NOMO-1 treated with dmso at 0.1 percent for 144 hours (cell line): ENCODE results near the gene PRMT3.
"Not testable (repeated sequence)": the region's sequence is repeated elsewhere in the genome, so short reads cannot be mapped to it uniquely, and the experiment has no call there.

Experiments
- DNase-seq: peaks from one replicate; lab custom pipeline; 2025; ENCODE audit not compliant: unreplicated experiment; lab: John Stamatoyannopoulos, UW

Gene PRMT3

DNA sequence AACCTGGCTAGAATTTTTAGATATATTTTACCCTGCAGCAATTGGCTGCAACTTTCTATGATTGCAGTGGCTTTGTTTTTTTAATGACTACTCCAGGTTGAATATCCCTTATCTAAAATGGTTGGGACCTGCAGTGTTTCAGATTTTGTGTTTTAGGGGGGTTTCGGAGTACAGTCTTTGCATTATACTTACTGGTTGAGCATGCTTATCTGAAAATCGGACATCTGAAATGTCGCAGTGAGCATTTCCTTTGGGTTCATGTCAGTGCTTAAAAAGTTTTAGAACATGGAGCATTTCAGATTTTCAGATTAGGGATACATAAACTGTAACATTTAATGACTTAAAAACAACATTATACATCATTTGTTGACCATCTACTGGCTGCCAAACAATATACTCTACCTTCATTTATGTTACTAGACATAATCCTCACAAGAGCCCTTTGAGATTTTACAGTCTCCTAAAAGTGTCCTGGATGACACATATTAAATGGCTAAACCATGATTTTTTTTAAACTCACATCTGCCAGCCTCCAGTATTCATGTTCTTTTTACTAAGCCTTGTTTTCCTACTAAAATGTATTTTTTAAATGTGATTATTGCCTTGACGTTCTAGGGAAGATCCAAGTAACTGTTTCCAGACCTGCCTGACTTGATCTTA, 66.3 kb downstream of the PRMT3 start:
- no peak for DNase-seq

DNA sequence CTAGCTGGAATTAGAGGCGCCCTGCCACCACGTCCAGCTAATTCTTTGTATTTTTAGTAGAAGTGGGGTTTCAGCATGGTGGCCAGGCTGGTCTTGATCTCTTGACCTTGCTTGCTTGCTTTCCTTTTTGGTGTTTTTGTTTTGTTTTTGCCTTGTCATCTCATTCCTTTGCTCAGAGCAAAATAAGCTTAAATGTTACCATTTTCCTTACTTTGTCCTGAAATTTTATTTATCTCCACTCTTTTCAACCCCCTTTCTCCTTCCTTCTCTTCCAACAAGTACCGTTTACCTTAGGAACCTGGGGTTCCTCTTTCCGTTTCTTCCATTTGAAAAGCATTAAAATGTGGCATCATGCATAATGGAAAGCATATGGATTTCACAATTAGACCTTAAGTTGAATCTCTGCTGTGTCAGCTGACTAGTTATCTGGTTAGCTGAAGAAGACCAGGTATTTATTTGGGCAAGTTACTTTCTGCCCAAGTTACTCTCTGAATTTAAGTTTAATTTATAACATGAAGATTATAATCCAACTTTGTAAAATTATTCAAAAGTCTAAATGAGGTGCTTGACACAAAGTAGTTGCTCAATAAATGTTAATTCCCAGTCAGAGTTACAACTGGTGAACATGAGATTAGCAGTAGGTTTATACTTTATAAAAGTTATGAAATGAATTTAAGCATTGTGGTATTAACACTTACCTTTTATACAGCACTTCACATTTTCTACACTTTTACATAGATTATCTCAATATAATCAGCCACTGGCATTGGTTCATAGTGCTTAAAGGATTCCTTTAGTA, 69.7 kb downstream of the PRMT3 start:
- no peak for DNase-seq

DNA sequence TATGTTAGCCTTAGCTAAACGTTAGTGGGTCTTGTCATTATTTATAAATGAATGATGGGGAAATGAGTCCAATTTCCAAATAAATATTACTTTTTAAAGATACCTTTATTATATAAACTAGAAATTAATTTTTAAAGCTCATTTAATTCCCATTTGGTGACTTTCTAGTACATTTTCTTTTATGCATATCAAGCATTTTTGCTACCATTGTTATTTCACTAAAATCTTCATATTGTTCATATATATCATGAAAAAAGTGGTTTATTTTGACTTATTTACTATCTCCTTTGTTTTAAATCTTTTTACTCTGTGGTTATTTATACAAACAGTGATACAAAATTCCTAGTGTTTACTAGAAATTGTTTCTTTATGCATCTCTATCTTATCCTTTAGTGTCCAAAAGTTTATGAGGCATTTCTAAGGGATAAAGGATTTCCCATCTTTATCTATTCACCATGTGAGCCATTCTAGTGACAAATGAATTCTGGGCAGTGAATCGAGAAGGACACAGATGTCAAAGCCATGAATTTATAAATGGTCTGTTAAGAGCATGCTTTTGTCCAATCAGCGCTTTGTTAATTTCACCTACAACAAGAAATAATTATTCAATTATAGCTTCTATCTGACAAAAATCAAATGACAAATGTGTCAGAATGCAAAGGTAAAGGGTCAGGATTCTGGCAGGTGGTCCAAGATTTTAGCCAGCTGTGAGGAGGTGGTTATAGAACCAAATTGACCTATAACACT, 70.6 kb downstream of the PRMT3 start:
- no peak for DNase-seq

- DNase-seq = no peak
Measured at GRCh38 chr11:20458905-20459632, 71.6 kb downstream of the PRMT3 start.

- DNase-seq = no peak
Measured at GRCh38 chr11:20459865-20460264, 72.3 kb downstream of the PRMT3 start.

DNA sequence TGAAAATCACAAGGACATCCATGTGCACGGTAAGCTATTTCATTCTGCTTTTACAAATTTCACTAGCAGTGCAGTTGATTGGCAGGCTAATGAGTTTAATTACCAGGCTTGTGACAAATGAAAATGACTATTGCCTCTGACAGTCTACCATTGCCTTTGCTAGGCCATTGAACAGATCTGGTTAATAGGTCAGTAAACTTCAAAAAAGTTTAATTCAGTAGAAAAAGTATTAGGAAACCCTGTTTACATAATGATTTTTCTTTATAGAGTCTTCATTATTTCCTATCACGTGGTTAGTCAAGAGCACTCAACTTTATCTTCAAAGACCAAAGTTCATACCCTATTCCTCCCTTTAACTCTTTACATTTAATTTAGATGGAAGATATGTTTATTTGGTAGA, 77.0 kb downstream of the PRMT3 start:
- DNase-seq = no peak

GRCh38 chr11:20467487-20468185, 80.1 kb downstream of the PRMT3 start:
- no peak for DNase-seq

GRCh38 chr11:20470348-20470747, 82.8 kb downstream of the PRMT3 start:
- no peak for DNase-seq

DNA sequence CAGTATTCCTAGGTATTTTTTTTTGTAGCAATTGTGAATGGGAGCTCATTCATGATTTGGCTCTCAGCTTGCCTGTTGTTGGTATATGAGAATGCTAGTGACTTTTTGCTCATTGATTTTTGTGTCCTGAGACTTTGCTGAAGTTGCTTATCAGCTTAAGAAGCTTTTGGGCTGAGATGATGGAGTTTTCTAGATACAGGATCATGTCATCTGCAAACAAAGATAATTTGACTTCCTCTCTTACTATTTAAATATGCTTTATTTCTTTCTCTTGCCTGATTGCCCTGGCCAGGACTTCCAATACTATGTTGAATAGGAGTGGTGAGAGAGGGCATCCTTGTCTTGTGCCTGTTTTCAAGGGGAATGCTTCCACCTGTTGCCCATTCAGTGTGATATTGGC, 84.4 kb downstream of the PRMT3 start:
- DNase-seq = not testable (repeated sequence)

GRCh38 chr11:20474176-20474881, 86.8 kb downstream of the PRMT3 start:
- DNase-seq = no peak

DNA sequence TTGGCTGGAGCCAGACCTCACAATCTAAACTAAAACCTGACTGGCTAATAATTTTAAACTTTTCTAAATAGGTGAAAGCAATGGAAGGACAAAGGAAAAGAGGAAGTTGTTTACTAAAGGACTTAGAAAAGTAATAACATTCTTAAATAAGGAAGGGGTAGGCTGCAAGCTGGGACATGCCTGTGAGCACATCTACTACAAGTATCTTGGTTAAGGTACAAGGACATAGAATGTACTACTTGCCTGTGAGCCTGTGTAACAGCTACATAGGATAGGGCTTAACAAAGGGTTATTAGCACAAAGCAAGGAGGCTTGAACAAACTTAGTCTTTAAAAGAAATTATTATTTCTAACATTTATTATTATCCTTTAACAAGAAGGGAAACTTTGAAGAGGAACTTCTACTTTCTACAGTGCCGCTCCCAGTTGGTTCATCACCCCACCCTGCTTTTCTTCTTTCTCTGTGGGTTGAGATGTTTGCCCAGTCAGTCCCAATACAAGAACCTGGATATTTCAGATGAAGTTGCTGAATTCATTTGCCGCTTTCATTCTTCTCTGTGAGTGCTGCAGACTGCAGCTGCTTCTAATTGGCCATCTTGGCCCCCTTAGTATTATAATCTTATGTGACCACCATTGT, 87.5 kb downstream of the PRMT3 start:
- DNase-seq = peak; percentile 65

GRCh38 chr11:20477418-20478090, 90.0 kb downstream of the PRMT3 start:
- no peak for DNase-seq

DNA sequence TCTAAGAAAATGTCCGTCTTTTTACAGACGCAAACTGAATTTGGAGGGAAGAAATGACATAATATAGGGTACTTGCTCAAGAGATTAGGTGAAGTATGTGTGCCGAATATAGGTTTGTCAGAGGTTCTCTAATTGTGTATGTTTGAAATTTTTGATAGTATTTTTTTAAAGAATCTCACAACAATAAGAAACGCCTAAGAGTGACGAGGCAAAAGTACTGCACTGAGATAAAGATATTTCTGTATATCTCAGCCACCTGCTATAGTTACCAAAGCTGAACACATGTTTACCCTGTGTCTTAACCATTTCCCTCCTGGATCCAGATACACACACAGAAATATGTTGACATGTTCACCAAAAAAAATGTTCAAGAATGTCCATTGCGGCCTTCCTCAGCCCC, 92.0 kb downstream of the PRMT3 start:
- no peak for DNase-seq

DNA sequence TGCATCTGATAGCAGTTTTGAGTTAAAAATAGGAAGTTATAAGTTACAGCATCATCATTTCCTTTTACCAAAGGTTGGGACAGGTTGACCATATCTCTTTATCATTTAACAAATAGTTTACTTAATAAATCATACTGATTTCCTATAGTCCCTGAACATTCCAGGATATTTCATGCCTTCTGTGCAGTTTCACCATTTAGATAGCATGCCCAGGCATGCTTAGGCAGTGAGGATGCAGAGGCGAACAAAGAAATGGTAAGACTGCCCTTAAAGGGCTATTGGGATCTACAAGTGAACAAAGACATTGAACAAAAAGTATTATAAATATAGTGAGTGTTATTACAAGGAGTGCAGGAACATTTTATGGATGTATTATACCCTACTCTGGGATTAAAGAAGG, 96.4 kb downstream of the PRMT3 start:
- DNase-seq = no peak

DNA sequence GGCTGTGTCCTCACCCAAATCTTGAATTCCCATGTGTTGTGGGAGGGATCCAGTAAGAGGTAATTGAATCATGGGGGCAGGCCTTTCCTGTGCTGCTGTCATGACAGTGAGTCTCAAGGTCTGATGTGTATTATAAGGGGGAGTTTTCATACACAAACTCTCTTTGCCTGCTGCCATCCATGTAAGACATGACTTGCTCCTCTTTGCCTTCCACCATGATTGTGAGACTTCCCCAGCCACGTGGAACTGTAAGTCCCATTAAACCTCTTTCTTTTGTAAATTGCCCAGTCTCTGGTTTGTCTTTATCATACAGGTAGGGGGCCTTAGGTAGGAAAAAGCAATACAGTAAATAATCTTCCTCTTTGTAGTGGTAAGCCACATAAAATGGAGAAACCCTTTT, 96.9 kb downstream of the PRMT3 start:
- DNase-seq = not testable (repeated sequence)

- DNase-seq = no peak
Measured at GRCh38 chr11:20488352-20488751, 100.8 kb downstream of the PRMT3 start.

DNA sequence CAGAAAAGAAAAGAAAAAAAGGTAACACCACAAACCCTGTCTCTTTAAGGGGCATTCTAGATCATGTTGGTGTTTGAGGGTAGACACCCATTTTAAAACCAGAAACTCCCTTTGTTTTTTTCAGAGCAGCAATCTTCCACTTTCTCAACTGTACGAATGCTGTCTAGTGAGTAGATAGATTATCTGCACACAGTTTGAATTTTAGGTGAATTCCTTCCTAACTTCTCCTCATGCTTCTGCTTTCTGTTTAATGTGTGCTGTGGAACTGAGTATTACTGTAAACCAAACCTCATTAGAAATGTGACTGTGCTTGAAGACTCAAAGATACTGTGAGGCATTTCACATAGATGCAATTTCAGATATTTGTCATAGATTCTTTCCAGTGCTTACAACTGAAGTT, 102.4 kb downstream of the PRMT3 start:
- no peak for DNase-seq

GRCh38 chr11:20493340-20493739, 105.8 kb downstream of the PRMT3 start:
- DNase-seq = no peak
